Fibroblast of lung (primary cell): ENCODE results near the gene KCNIP4.

Experiments
- EZH2 ChIP-seq: IDR thresholded peaks from 2 replicates; pipeline ENCODE4 v1.5.1; 2012; ENCODE audit warnings: low read length, control low read depth, mild to moderate bottlenecking; ENCODE audit errors: missing control alignments
- TF ChIP-seq, protein P1 (sequence below), 2 donors: IDR thresholded peaks in 1 of 2; conservative IDR thresholded peaks in 1 of 2; 1 replicate in 1 of 2; 2 replicates in 1 of 2; pipeline ENCODE4 v1.5.1; 2011 to 2012; ENCODE audit warnings: low read length in 2 of 2, control low read depth in 1 of 2, inconsistent platforms in 1 of 2, low read depth in 1 of 2, mild to moderate bottlenecking in 1 of 2

DNA sequence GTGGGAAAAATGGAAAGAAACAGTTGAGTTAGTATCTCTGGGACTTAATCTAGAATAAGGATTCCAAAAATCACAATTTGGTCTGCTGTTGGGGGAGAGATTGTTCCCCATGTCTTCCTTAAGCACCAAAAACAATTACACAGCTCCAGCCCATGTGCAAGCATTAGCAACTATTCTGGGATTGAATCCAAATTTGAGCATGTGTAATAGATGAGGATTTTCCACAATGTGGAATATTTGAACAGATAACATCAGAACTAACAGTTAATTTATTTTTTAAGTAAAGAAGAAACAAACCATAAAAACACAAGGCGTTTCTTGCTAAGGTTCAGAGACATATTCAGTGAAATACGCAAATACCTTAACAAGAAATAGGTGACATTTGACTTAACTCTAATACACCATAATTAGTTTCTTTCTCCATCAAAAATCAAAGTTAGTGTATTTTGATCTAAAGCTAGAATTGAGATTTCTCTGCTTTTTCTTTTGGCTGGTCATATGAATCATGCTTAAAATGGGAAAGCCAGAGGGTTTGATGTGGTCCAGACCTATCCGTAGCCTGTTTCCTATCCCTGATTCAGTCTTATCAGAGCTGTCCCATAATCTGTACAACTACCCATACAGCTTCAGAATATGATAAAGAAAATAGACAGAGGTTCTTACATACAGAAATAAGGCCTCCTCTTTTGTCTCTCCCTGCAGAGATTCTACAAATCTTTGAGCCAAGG, 834.9 kb downstream of the KCNIP4 start:
- TF ChIP-seq EZH2 = no peak
- TF ChIP-seq, protein P1, sequence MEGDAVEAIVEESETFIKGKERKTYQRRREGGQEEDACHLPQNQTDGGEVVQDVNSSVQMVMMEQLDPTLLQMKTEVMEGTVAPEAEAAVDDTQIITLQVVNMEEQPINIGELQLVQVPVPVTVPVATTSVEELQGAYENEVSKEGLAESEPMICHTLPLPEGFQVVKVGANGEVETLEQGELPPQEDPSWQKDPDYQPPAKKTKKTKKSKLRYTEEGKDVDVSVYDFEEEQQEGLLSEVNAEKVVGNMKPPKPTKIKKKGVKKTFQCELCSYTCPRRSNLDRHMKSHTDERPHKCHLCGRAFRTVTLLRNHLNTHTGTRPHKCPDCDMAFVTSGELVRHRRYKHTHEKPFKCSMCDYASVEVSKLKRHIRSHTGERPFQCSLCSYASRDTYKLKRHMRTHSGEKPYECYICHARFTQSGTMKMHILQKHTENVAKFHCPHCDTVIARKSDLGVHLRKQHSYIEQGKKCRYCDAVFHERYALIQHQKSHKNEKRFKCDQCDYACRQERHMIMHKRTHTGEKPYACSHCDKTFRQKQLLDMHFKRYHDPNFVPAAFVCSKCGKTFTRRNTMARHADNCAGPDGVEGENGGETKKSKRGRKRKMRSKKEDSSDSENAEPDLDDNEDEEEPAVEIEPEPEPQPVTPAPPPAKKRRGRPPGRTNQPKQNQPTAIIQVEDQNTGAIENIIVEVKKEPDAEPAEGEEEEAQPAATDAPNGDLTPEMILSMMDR (conservative IDR thresholded peaks at IDR 0.05 in 1 of 2, IDR thresholded peaks at IDR 0.05 in 1 of 2; ENCODE audit: low read depth in 1 of 2, low read length in 2 of 2) = no peak
